Left cardiac atrium (tissue), 4 donors: ENCODE results near the gene PCDH9. TPM values are rescaled to one million over a fixed set of nuclear protein-coding genes. Genes with fewer than 3 reads are reported as not detected.

Experiments
- ATAC-seq, 2 donors: fragments of 200-7000 bp; cut with Tn5 transposase; one replicate each; pipeline ENCODE4 v1.9.1; 2020; ENCODE audit warnings: mild to moderate bottlenecking in 2 of 2, moderate library complexity in 2 of 2
- DNase-seq: peaks from one replicate; pipeline ENCODE4 v3.0.0-alpha.2; 2020
- intact Hi-C, 2 donors: fragments of 100-400 bp; cut with DNase I; formaldehyde crosslinking; loops; one replicate each; pipeline versions ENCODE4 v1.14.1 to v1.15.1; 2022 to 2023
- total RNA-seq, 2 donors: library from RNA; stranded (reverse); fragmentation: NEBNext Ultra II Directional; extraction: Animal tissue kit (Norgen Biotek cat#: 25700); gene quantifications; one replicate each; pipeline ENCODE4 v1.2.1, GENCODE V29; 2021
- donor health status: DM: no; HTN: yes; CAD: no.
- donor health status: DM: no; HTN: yes; CAD: no; lungs with severe emphysema.
- donor health status: DM: yes; HTN: yes; CAD: no.
- donor health status: Dilated cardiomyopathy.

The PCDH9 gene
- total RNA-seq, 2 donors from 2014 or later, result 17.9 to 19.0 TPM

DNA sequence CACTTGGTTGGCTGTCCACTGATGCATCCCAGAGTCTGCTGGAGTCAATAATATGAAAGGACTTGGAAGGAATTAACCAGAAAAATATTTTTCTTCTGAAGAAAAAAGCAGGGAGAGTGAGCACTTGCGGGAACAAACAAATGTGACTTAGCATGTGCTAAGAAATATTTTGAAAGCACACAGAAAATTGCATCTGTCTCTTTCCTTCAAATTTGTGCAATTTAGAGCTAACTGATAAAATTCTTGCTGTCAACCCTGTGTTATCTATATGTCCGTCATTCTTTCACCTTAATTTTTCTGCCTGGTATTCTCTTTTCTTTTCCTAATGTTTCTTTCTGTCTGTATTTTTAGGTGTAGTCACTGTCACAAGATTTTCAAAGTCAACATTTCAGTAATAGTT lies 852.6 kb downstream of the PCDH9 start:
- ATAC-seq (no peak), DNase-seq (no peak)
- intact Hi-C loops, result no loop called here

DNA sequence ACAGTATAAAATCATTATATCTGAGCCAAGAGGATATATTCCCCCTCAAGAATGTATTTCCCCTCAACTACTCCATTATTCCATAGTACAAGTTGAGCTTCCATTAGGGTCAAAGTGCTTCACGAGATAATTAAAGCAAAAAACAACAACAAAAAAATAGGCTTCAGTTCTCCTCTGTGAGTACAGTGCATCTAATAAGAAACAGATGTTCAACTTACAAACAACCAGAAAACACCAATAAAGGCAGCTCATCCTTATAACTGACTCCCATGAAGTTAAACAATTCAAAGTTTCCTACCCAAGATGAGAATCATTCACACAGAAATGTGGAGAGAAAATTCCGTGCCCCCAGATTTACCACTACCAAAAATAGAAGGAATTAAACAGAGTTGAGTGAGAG lies 854.4 kb downstream of the PCDH9 start:
- intact Hi-C loops, result no loop called here
- DNase-seq, result no peak
- no peak for ATAC-seq

DNA sequence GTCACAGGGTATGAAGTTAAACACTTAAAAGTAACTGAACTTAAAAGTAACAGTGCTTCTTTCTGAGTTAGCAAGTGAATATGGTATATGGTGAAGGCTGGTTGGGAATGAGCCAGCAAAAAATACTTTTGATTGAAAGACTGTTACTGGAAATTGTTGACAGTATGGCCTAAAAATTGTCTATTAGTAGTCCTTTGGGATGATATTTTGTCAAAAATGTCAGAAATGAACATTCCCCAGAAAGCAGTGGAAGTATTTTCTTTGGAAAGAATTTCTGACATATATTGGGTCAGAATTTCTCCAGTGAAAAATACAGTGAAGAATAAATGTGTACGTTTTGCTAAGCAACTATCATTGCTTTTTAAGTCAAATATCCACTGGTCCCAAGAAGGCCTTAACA lies 860.5 kb downstream of the PCDH9 start:
- ATAC-seq, result no peak
- intact Hi-C loops, result no loop called here
- no peak for DNase-seq

DNA sequence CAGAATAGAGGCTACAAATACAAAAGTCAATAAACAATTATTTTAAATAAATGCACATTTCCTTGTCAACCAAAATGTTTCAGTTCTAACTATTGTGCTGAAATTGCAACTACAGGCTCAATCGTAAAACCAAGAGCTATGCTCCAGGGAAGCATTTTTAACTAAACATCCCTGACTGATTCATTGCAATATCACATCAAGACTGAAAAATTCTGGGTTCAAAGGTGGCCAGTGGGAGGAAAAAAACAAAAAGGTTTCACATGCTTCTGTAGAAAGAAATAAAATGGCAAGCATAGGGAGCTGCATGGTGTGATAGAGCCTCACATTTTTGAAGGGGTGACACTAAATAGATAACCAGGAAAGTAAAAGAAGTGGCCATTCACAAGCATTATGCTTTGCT lies 862.8 kb downstream of the PCDH9 start:
- DNase-seq, result no peak
- intact Hi-C loops, result no loop called here
- no peak for ATAC-seq

DNA sequence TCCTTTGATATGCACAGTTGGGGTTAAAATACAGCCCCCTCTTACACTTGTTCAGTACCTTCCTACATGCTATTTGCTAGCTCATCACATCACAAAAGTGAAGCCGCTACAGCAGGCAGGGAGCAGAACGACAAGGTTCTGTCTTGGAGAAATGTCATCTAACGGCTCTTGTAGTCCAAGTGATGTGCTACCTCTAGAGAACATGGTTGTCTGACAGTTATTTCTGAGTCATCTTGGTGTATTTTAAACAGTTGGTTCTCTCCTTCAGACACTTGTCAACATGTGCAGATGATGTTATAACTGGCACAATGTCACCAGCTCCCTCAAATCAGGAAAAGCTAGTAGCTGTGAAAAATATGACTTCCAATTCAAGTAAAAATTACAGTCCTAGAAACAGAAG lies 865.0 kb downstream of the PCDH9 start:
- intact Hi-C loops, result no loop called here
- DNase-seq (no peak), ATAC-seq (no peak)

DNA sequence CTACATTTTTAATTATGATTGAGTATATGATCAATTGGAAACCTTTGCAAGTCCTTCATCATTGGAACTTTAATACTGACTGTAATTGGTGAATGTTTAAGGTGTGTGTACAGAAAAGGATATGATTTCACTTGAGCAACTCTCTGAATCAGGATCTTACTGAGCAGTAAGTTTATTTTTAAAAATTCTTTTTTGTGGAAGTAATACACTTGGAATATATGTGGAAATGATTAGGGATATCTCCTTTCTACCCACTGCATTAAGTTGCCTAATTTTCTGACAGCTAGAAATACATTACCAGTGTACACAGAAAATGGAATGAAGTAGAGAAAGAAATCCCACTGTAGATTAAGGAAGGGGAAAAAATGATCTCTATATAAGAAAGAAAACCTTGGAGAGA lies 865.8 kb downstream of the PCDH9 start:
- DNase-seq (no peak), ATAC-seq (no peak)
- intact Hi-C loops, result no loop called here

DNA sequence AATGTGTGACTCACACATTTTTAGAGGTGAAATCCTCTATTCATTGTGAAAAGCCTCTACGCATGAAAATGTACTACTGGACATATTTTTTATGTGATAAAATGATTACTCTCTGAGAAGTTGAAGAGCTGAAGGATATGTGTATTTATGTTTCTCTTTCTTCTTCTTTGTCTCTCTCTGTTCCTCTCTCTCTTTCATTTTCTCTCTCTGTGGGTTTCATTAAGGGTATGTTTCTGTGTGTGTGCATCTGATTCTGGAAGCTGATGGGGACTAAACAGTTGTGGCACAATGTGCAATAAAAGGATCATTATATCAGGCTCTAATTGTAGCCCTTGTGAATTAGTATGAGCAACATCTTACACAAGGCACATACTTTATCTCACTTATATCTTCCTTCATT lies 867.7 kb downstream of the PCDH9 start:
- ATAC-seq (no peak), DNase-seq (no peak)
- intact Hi-C loops, result no loop called here

DNA sequence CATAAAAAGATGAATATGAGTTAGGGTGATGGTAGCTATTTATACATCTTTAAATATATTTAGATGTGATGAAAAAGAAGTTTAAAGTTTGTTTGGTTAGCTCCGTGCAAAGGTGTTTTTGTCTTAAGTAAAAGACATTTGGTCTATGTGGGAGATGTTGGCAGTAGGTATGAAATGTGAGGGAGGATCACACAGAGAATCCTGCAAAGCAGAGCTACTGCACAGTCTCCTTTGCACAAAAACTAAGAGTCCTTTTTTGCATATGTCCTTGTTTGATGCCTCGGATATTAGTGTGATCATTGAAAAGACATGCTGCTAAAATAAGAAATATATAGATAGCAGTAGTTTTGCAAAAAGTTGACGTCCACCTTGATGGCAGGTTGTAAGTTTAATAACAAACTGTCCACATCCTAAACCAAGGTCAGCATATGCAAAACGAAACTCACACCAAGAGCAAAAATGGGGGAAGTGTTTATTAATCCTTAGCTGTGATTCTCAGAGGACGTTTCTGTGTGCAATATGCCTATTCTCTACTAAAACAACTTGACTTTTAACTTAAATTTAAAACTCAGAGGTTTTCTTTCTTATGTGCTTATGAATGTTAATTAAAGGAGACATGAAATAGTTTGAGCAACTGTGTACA lies 870.1 kb downstream of the PCDH9 start:
- DNase-seq, result no peak
- ATAC-seq, result no peak
- intact Hi-C loops, result no loop called here

DNA sequence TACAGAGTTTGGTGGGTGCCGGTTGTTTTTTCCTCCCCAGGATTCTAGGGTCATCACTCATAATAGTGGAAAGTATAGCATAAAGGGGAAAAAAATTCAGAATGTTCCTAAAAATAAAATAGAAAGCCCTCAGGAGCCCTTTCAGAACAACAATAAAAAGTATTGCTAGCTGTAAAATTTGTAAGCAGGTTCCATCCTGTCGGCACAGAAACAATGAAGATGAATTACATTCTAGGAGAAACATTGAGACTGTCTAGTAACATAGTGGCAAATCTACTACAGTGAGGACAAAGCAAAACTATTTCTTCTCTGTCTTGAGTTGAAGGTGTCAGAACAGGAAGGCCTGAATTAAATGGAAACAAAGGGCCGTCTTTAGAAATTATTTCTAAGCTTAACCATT lies 870.7 kb downstream of the PCDH9 start:
- DNase-seq, result no peak
- intact Hi-C loops, result no loop called here
- ATAC-seq, result no peak

DNA sequence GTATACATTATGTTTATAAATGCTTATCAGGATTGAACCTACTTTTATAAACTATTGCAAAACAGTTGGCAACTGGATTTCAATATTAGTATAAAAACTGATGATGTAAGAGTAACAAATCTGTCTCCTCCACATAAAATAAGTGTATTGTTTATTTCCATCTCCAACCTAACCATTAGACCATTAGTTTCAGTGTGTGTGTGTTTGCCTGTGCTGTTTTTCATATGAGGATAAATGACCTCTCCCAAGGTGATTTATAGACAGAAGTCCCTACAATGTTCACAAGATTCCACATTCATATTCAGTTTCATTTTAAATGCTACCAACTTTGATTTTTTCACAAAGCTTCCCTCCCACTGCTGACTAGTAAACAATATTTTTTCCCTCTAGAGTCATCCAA lies 871.6 kb downstream of the PCDH9 start:
- no peak for DNase-seq
- no peak for ATAC-seq
- intact Hi-C loops, result no loop called here

DNA sequence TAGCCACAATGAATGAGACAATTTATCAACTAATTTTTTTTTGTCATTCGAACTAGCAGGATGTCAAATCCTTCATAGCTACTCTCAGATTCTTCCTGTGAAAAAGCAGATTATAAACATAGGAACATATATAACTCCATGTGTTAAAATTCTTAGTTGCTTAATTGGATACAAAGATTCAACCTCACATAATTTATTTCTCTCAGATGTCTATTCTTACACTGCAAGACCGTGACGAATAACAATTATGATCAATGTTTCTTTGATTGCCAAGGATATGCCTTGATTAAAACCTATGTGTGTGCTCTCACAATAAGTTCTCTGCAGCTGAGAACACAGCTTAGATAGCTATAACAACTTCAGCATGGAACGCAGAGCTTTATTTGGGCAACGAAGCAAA lies 872.7 kb downstream of the PCDH9 start:
- DNase-seq (no peak), ATAC-seq (no peak)
- intact Hi-C loops, result no loop called here

DNA sequence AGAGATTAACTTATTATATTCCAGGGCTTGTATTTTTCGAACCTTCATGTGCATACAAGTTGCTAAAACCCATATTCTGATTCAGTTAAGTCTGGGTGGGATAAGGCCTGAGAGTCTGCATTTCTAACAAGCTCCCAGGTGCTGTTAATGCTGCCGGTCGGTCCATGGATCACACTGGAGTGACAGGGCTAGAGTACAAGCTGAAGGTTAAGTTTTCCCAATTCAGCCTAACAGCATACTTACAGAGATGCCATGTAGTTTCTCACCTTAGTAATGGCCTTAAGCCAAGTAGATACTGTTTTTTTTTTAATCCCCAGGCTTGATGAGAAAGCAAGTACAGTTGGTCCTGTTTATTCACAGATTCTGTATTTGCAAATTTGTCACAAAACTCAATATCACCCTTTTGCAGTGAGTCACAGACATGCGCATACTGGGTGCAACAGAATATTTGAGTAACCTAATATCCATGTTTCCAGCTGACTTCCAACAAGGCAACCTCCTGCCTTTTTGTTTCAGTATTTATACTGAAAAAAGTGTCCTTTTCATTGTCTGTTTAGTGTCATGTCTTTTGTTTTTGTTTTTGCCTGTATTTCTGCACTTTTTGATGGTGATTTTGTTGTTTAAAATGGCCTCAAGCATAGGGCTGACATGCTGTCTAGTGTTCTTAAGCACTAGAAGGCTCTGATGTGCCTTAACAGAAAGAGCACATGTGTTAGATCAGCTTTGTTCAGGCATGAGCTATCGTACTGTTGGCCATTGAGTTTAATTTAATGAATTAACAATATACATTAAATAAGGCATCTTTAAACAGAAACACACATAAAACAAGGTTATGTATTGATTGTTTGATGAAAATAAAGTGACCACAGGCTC lies 875.0 kb downstream of the PCDH9 start:
- ATAC-seq, result no peak
- DNase-seq, result no peak
- intact Hi-C loops, result no loop called here

DNA sequence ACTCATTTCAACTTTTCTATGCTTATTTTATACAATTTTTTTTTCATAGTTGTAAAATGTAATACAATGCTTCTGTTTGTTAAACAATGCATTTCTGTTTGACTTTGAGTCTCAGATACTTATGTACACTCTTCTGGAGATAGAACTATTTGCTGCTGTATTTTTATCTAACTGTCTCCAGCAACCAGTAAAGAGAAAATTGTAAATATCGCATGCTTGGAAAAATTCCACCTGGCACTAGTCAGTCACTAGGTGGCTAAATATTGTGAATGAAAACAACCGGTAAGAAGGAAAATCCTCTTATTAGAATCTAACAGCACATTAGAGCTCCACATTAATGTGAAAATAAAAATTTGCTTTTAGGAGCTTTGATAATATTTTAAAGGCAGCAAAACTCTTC lies 876.5 kb downstream of the PCDH9 start:
- ATAC-seq (no peak), DNase-seq (no peak)
- intact Hi-C loops, result no loop called here

DNA sequence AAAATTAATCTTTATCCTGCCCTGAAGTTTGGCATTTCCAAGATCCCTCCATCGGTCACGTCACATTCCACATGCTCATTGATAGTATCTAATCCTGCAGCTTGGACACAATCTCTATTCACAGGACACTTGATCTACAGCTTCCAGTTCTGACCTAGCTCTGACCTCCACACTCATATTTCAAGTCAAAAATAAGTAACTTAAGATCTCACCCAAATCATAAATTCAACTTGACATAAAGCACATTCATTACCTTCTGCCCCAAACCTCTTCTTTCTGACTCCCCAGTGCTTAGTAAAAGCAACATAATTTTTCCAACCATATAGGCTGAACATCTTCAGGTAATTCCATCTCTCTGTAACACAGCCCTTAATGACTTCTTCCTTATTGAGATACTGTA lies 880.2 kb downstream of the PCDH9 start:
- DNase-seq, result no peak
- intact Hi-C loops, result no loop called here
- ATAC-seq, result no peak

DNA sequence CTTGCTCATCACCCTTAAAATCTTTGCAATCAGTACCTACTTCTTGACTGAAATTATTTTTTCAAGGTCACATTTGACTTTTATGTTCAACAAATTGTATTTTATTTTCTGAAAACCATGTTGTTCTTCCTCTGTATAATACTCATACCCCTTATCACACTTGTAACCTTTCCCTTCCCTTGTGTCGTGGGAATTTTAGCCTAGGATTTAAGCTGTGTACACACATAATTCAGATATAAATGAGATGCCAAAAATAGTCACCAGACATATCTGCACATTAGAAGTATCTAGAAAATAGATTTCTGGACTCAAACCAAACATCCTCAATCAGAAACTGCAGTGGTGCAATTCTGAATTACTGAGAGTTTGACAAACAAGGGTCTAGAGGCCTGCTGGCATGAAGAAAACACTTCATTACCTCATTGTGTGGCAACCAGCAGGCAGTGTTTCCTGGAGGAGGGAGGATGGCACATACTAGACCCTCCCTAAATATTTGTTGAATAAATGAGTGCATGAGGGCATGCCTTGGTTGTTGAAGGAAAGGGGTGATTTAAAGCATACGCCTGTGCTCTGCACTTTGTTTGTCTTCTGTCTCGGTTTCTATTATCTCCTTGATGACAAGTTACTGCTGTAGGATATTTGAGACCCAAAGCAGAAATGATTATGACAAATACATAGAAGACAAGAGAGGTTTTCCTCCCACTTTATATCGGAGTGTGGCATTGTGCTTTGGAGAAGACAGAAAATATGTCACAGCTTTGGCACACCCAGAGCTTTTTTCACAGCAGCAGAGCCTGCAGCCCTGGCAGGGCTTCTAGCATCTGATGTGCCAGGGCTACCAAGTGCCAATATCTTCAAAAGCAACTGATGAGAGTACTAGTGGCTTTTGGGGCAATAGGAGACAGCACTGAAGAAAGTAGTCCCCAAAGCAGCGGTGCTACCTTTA lies 881.1 kb downstream of the PCDH9 start:
- no peak for DNase-seq
- intact Hi-C loops, result no loop called here
- ATAC-seq, result peak; percentile 64 to 75

DNA sequence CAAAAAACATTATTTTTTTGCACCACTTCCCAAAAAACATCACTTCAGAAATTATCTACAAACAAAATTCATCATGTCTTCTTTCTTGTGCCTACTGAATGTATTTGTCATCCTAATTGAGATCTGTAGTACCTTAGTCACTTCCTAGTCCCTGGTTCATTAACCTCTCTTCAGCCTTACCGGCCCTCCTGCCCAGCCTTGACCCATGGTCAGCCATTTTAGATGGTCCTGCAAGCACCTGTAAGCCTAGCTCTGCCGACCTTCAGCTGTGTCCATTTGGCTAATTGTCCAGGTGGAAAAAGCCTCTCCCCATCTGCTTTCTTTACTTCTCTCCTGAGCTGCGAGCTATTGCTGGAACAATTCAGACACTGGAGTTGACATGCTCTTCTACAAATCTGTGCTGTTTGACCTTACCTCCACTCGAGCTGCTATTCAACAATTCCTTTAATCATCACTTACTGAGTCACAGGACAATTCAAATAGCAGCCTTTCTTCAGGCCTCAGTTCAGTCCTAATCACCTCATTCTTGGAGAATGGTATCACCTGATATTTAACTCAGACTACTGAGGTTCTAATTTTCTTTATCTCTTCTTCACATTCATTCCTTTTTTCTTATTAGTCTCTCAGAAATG lies 882.5 kb downstream of the PCDH9 start:
- no peak for DNase-seq
- ATAC-seq, result peak in 1 of 2 donors; percentile 57
- intact Hi-C loops, result no loop called here

DNA sequence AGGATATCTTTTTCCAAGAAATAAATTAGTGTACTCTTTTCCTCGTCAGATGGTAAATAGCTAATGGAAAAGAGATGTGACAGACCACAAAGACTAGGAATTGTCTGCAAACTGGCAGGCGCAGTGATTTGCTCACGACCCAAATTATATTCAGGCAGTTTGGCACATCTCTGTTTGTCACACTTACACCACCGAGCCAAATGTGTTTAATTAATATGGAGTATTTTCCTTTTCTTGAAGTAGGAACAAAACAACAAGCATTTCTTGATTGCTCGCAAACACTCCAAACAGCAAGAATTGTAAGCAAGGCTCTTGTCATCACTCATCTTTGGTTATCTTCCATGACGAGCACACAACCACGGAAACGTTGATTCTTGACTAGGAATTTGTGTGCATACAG lies 884.2 kb downstream of the PCDH9 start:
- intact Hi-C loops, result no loop called here
- DNase-seq (no peak), ATAC-seq (no peak)

DNA sequence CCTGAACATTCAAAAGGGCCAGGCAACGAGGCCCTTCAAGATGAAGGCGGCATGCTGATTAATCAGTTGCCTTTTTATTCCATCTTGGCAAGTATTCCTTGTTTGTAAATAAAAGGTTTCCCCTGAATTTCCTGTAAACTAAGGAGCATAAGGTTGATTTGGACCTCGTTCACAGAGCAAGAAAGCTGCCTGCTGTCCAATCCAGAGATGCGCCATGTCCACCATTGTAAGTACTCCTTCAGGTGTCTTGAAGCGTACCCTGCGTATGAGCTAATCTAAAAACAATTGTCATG lies 884.7 kb downstream of the PCDH9 start:
- intact Hi-C loops, result no loop called here
- no peak for DNase-seq
- ATAC-seq, result no peak

DNA sequence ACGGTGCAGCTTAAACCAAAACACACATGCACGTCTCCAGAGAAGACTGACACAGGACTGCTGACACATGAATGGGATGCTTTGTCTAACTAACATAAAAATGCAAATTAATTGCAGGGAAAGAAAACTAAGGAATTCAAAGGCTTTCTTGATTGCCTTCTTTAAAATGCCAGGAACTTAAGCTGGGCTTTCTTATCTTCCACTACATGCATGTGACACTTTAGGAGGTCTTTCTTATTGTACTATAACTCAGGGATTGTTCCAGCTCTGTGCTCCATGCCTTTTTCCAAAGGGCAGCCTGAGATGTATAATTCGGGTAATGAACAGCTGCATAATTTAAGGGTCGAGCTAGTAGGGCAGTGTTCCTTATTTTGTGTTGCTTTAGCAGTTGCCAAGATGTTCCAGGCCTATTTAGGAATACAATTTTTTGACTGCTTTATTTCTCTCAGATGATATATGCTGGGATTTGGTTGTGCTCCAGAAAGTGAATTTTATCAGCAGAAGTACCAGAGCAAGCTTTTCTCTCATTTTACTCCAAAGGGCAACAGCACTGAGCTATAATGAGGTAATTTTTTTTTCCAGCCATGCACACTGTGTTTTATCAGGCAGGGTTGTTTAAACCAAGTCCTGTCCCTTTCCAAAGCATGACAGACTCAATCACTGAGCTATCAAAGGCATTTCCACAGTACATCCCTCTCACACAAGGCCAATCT lies 885.2 kb downstream of the PCDH9 start:
- intact Hi-C loops, result no loop called here
- no peak for ATAC-seq
- DNase-seq, result no peak
